HT1080 (cell line): ENCODE measurements around the gene LDB2. TPM values are rescaled to one million over a fixed set of nuclear protein-coding genes. Genes with fewer than 3 reads are reported as not detected.
"Not testable (repeated sequence)": the region's sequence is repeated elsewhere in the genome, so short reads cannot be mapped to it uniquely, and the experiment has no call there.

Experiments used
- DNase-seq: peaks from one replicate; pipeline ENCODE4 v3.0.0-alpha.2; 2015; ENCODE audit warnings: low read depth
- total RNA-seq: library from RNA; depleted of rRNA; stranded (reverse); fragments of >200 nt; shearing (Covaris generic); gene quantifications from 2 replicates; pipeline ENCODE4 v1.2.3, GENCODE V29; 2014

Gene LDB2
- total RNA-seq, 1 experiment from 2014 or later, result 3.5 TPM

GRCh38 chr4:16659079-16659478 lies 239.4 kb downstream of the LDB2 start:
- no peak for DNase-seq

GRCh38 chr4:16658183-16658582 lies 240.3 kb downstream of the LDB2 start:
- DNase-seq, result no peak

GRCh38 chr4:16655111-16655510 lies 243.3 kb downstream of the LDB2 start:
- no peak for DNase-seq

- DNase-seq, result no peak
These were observed 245.6 kb downstream of the LDB2 start for GRCh38 chr4:16652732-16653305.

DNA sequence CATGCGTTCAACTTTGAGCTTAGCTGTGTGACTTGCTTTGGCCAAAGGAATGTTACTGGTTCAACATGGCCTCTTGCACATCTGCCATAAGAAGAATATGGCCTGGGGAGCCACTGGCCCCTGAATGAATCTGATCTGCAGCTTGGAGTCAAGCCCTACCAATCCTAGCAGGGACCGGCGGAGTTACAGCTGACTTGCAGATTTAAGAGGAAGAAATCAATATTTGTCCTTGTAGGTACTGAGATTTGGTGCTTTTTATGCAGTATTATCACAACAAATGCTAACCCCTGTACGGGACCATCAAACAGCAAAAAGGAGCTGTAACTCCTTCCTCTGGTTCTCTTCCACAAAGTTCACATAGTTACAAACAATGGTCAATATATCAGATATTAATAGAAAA lies 252.0 kb downstream of the LDB2 start:
- DNase-seq, result no peak

- no peak for DNase-seq
These were observed 254.6 kb downstream of the LDB2 start for GRCh38 chr4:16643893-16644292.

DNA sequence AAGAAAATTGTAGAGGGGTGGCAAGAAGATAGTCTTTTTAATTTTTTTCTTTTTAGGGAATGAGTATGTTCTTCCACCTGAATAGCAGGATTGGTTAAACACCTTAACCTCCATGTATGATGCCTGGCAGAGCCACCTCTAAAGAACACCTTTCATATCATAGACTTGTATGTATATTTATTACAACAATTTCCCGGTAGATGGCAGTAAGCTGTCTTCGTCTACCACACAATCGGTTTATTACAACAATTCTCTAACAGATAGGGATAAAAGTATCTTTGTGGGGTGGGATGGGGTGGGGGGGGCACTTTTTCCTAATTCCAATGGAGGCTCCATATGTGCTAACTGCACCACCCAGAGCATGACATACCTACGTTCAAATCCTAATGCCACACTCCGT lies 255.5 kb downstream of the LDB2 start:
- no peak for DNase-seq

DNA sequence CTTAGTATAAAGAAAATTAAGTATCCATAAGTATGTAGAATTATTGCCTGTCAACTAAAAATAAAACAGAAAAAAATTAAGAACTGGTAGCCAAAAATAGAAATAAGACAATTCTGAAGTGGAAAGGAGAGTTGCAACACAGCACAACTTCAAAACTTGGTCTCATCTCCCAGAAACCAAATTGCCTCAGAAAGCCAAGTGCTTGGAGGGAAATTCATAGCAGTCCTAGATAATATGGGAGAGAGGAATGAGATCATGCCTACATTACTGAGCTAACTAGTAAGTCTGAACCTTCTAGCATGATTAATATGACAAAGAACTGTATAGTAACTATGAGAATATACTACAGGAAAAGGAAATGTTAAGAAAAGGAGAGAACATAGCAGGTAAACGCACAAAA lies 256.5 kb downstream of the LDB2 start:
- DNase-seq, result no peak

DNA sequence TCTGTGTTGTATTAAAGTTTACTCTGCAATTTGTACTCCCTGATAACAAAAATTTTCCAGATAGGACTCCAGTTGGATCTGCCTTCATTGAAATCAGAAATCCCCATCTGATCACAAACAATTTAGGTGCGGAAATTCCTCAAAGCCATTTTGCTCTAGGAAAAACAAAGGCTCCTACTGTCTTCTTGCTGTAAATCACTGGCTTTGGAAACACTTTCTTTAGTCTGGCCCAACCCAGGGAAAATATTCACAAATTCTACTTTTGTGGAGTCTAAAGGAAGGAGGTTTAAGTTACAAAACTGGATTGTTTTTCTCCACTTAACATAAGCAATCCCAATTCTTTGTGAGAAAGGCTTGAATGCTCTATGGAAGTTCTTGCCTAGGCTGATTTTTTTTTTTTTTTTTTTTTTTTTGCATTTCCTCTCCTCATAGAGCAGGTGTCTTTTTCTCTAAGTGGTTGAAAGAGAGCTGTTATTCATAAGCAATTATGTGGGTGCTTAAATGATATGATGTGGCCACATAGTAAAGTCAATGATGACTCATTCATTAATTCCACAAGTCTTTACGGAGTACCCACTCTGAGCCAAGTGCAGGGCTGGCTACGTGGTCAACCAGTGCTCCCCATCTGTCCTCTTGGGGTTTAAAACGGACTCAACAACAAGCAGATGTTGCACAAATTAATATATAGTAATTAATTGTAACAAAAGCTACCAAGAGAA lies 261.4 kb downstream of the LDB2 start:
- no peak for DNase-seq

GRCh38 chr4:16636304-16636703 lies 262.1 kb downstream of the LDB2 start:
- no peak for DNase-seq

GRCh38 chr4:16629274-16629673 lies 269.2 kb downstream of the LDB2 start:
- DNase-seq, result not testable (repeated sequence)

DNA sequence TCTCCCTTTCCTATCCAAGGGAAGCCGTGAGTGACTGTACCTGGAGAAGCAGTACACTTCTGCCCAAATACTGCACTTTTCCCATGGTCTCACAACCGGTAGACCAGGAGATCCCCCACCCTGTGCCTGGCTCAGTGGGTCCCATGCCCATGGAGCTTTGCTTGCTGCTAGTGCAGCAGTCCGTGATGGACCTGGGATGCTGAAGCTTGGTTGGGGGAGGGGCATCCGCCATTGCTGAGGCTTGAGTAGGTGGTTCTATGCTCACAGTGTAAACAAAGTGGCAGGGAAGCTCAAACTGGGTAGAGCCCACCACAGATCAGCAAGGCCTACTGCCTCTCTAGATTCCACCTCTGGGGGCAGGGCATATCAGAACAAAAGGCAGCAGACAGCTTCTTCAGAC lies 269.6 kb downstream of the LDB2 start:
- DNase-seq, result not testable (repeated sequence)

DNA sequence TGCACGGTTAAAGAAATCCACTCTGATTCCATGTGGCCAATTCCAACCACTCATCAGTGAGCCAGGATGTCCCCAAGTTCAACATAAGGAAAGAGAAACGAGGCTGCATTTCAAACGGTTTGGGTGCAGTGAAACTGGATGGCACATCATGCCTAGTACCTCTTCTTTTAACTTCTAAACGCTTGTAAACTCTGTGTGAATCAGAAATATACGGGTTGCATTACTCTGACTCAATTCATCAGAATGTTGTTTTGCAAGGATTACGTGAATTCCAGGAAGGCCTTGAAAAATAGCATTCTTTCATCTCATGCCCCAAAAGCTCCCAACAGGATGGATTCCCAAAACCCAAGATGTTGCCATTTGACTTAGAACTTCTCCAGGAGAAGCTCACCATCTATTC lies 270.4 kb downstream of the LDB2 start:
- peak; percentile 78 for DNase-seq

DNA sequence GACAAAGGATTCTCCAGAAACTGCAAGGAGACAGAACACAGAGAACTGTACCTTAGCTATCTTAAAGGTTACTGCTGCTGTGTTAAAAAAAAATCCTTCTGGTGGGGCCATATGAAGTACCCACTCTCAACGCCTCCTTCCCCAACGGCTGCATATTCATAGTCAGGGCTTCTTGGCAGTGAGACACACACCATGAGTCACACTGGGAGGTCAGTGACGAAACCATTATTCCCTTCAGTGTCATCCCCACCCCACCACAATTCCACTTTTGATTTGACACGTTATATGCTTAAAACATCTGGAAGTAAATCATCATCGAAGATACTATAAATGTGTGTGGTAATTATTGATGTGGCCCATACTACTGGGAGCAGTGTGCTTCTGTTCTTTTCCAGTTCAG lies 271.5 kb downstream of the LDB2 start:
- DNase-seq, result peak; percentile 87

DNA sequence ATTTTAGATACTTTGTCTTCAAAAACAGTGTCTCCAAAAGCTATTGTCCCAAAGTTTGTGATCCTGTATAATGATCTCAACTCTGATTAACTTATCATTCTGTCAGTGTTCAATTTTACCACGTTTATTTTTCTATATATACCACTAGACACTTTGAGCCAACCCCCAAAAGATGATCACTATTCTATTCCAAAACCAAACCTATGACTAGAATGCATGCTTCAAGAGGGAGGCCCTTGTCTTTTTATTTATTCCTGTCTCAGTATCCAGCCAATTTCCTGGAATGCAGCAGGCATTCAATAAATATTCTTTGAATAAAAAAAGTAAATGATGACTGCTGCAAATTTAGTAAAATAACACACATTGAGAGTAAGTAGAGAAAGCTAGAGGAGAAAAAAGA lies 275.6 kb downstream of the LDB2 start:
- no peak for DNase-seq

DNA sequence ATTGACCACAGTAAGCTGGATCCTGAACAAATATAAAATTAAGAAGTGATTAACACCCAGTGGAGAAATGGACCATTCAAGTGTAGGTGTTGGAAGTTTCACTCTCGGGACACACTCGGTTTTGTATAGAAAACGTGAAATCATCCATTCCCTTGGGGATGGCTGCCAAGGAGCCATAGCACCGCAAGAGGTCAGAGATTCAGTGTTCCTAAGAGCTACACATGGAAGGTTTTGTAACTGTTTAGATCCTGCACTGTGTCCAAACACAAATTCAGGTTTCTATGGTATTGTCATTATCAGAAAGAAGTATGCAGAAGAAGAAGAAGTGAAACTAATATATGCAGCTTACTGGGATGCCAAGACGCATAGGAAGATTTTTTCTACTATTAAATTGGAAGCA lies 281.0 kb downstream of the LDB2 start:
- no peak for DNase-seq

DNA sequence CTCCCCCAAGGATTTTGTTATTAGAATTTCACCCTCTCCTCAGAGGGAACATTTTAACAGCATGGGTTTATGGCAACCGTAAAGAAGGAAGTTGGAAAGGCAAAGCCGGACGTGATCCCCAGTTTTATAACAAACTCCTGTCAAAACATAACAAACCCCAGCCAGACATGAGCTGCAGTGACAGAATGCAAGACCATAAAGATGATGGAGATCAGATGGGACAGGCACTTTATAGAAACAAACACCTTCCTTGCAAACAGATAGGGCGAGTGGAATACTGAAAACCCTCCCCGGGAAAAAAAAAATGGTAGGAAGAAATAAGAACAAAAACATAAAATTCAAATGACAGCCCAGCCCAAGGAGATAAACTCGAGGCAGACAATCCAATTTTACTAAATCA lies 281.4 kb downstream of the LDB2 start:
- DNase-seq, result no peak

- DNase-seq, result no peak
These were observed 289.2 kb downstream of the LDB2 start for GRCh38 chr4:16609170-16609758.

- DNase-seq, result no peak
These were observed 289.8 kb downstream of the LDB2 start for GRCh38 chr4:16608611-16609125.

GRCh38 chr4:16608123-16608522 lies 290.3 kb downstream of the LDB2 start:
- no peak for DNase-seq

GRCh38 chr4:16607241-16608066 lies 291.0 kb downstream of the LDB2 start:
- no peak for DNase-seq

DNA sequence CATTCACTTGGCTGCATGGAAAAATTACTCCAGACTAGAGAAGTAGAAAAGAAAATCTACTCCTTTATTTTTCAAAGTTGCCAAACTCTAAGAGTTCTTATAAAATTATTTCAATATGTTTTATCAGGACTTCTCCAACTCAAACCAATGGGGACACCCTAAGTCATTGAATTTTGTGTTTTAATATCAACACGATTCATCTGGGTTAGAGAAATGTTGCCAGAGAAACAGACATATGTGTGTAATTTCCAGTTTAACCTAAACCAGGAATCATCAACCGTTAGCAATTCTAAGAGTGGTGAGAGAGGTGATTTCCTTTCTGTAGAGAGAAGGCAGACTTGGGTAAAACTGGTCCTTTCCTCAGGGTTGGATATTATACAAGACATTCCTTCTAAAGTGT lies 291.8 kb downstream of the LDB2 start:
- DNase-seq, result no peak
